ENCODE data around the gene ZNF611.
"Not testable (repeated sequence)": the region's sequence is repeated elsewhere in the genome, so short reads cannot be mapped to it uniquely, and the experiment has no call there.

The ZNF611 gene

DNA sequence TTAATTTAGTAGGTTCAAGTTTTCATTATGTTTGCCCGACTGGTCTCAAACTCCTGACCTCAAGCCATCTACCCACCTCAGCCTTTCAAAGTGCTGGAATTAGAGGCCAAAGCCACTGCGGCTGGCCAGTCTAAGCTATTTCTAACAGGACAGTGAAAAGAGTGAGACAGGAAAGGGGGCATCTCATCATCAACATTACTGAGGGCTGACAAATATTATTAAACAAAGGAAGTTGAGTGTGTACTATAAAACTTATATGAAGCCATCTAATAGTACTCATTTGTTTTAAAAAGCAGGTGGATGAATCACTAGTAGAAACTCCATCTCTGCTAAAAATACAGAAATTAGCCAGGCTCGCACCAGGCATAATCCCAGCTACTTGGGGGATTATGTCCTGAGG, 24.3 kb downstream of the ZNF611 start:
- no peaks in the 10 kb centered on the region for H3K9me3 ChIP-seq (ENCODE audit: insufficient read depth, low read length)
- H3K9me2 ChIP-seq (replicated peaks; ENCODE audit: insufficient read depth, low read length) = no peaks in the 10 kb centered on the region
- peaks cover 27% of the 10 kb centered on the region for H3K36me3 ChIP-seq (ENCODE audit: low read length)
- H3K27ac ChIP-seq (ENCODE audit: low read depth, low read length) = no peak overlapping the region
- no peak overlapping the region for H3K4me2 ChIP-seq (ENCODE audit: low read depth, low read length, poor library complexity, severe bottlenecking)
- H2AFZ ChIP-seq (ENCODE audit: low read depth, low read length, severe bottlenecking) = no peak overlapping the region
- H3K9ac ChIP-seq (ENCODE audit: low read length) = no peak overlapping the region
- H4K20me1 ChIP-seq (ENCODE audit: low read depth, low read length) = no peaks in the 10 kb centered on the region
- H3K4me3 ChIP-seq (ENCODE audit: insufficient read depth, low read length, poor library complexity, severe bottlenecking) = no peak overlapping the region
- no peaks in the 10 kb centered on the region for H3F3A ChIP-seq (ENCODE audit: insufficient read depth)
- H3K79me2 ChIP-seq (ENCODE audit: insufficient read depth, low read length) = no peaks in the 10 kb centered on the region
- TF ChIP-seq, protein P1, sequence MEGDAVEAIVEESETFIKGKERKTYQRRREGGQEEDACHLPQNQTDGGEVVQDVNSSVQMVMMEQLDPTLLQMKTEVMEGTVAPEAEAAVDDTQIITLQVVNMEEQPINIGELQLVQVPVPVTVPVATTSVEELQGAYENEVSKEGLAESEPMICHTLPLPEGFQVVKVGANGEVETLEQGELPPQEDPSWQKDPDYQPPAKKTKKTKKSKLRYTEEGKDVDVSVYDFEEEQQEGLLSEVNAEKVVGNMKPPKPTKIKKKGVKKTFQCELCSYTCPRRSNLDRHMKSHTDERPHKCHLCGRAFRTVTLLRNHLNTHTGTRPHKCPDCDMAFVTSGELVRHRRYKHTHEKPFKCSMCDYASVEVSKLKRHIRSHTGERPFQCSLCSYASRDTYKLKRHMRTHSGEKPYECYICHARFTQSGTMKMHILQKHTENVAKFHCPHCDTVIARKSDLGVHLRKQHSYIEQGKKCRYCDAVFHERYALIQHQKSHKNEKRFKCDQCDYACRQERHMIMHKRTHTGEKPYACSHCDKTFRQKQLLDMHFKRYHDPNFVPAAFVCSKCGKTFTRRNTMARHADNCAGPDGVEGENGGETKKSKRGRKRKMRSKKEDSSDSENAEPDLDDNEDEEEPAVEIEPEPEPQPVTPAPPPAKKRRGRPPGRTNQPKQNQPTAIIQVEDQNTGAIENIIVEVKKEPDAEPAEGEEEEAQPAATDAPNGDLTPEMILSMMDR (IDR thresholded peaks at IDR 0.05; ENCODE audit: insufficient read depth, low read length, poor library complexity, severe bottlenecking) = no peak
- TF ChIP-seq EZH2phosphoT487 (conservative IDR thresholded peaks at IDR 0.05; ENCODE audit: low read length) = no peak
- H3K27me3 ChIP-seq (ENCODE audit: low read length) = no peaks in the 10 kb centered on the region

DNA sequence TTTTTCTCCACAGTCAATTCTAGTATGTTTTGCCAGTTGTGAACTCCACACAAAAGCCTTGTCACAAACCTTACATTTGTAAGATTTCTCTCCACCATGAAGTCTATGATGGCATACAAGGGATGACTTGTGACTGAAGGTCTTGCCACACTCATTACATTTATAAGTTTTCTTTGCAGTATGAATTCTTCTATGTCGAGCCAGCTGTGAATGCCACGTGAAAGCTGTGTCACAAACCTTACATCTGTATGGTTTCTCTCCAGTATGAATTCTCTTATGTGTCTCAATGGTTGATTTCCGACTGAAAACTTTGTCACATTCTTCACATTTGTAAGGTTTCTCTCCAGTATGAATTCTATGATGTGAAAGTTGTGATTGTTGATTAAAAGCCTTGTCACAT, 29.2 kb downstream of the ZNF611 start:
- not testable (repeated sequence) for H3K9me3 ChIP-seq (ENCODE audit: insufficient read depth, low read length); H4K20me1 ChIP-seq (ENCODE audit: low read depth, low read length); H3K9ac ChIP-seq (ENCODE audit: low read length); H3K27ac ChIP-seq (ENCODE audit: low read depth, low read length); H3K4me3 ChIP-seq (ENCODE audit: insufficient read depth, low read length, poor library complexity, severe bottlenecking); H3F3A ChIP-seq (ENCODE audit: insufficient read depth); H3K27me3 ChIP-seq (ENCODE audit: low read length); H3K79me2 ChIP-seq (ENCODE audit: insufficient read depth, low read length); H2AFZ ChIP-seq (ENCODE audit: low read depth, low read length, severe bottlenecking); H3K4me2 ChIP-seq (ENCODE audit: low read depth, low read length, poor library complexity, severe bottlenecking); H3K9me2 ChIP-seq (replicated peaks; ENCODE audit: insufficient read depth, low read length)
- H3K36me3 ChIP-seq (ENCODE audit: low read length) = peaks cover 18% of the 10 kb centered on the region

DNA sequence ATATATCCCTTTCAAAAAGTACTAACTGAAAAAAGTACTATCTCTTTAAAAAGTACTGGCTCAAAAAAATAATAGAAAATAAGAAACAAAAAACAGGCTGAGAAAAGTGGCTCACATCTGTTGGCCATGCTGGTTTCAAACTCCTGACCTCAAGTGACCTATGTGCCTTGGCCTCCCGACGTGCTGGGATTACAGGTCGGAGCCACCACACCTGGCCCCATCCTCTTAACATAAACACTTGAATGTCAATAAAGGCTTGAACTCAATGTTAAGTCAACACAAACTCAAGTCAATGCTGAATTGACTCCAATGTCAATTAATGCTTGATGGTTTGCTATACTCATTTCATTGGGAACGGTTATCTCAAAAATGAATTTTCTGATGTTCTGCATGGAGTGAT, 30.9 kb downstream of the ZNF611 start:
- H2AFZ ChIP-seq (ENCODE audit: low read depth, low read length, severe bottlenecking) = no peak overlapping the region
- H3K27ac ChIP-seq (ENCODE audit: low read depth, low read length) = no peak overlapping the region
- no peaks in the 10 kb centered on the region for H3K9me3 ChIP-seq (ENCODE audit: insufficient read depth, low read length)
- no peak overlapping the region for H3K4me2 ChIP-seq (ENCODE audit: low read depth, low read length, poor library complexity, severe bottlenecking)
- H3K79me2 ChIP-seq (ENCODE audit: insufficient read depth, low read length) = no peaks in the 10 kb centered on the region
- H3K36me3 ChIP-seq (ENCODE audit: low read length) = peaks cover 17% of the 10 kb centered on the region
- H3K4me3 ChIP-seq (ENCODE audit: insufficient read depth, low read length, poor library complexity, severe bottlenecking) = no peak overlapping the region
- H3F3A ChIP-seq (ENCODE audit: insufficient read depth) = 0 out of 2 replicates have a peak, but pooled peaks cover 7% of the 10 kb centered on the region
- no peaks in the 10 kb centered on the region for H3K27me3 ChIP-seq (ENCODE audit: low read length)
- H4K20me1 ChIP-seq (ENCODE audit: low read depth, low read length) = no peaks in the 10 kb centered on the region
- TF ChIP-seq, protein P1 (IDR thresholded peaks at IDR 0.05; ENCODE audit: insufficient read depth, low read length, poor library complexity, severe bottlenecking) = no peak
- no peak for TF ChIP-seq EZH2phosphoT487 (conservative IDR thresholded peaks at IDR 0.05; ENCODE audit: low read length)
- no peak overlapping the region for H3K9ac ChIP-seq (ENCODE audit: low read length)
- no peaks in the 10 kb centered on the region for H3K9me2 ChIP-seq (replicated peaks; ENCODE audit: insufficient read depth, low read length)

DNA sequence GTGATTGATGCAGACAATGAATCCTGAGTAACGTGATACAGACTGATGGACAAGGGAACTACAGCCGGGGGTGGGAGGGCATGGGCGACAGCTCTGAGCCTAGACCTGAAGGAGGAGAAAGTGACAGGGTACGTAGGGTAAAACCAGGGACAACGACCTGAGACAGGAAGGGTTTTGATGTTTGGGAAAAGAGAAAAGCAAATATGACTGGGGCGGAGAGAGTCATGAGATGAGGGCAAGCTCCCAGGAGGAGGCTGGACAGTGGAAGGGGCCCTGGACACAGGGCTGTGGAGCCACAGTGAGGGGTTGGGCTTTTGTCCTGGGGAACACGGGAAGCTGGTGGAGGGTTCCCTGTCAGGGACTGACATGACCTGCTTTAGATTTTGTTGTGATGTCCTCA, 34.2 kb downstream of the ZNF611 start:
- H3K36me3 ChIP-seq (ENCODE audit: low read length) = peaks cover under 1% of the 10 kb centered on the region
- TF ChIP-seq EZH2phosphoT487 (conservative IDR thresholded peaks at IDR 0.05; ENCODE audit: low read length) = no peak
- TF ChIP-seq, protein P1 (IDR thresholded peaks at IDR 0.05; ENCODE audit: insufficient read depth, low read length, poor library complexity, severe bottlenecking) = no peak
- H4K20me1 ChIP-seq (ENCODE audit: low read depth, low read length) = no peaks in the 10 kb centered on the region
- no peaks in the 10 kb centered on the region for H3K79me2 ChIP-seq (ENCODE audit: insufficient read depth, low read length)
- H2AFZ ChIP-seq (ENCODE audit: low read depth, low read length, severe bottlenecking) = no peak overlapping the region
- no peak overlapping the region for H3K9ac ChIP-seq (ENCODE audit: low read length)
- H3K9me2 ChIP-seq (replicated peaks; ENCODE audit: insufficient read depth, low read length) = no peaks in the 10 kb centered on the region
- H3K9me3 ChIP-seq (ENCODE audit: insufficient read depth, low read length) = no peaks in the 10 kb centered on the region
- 0 out of 2 replicates have a peak, but pooled peaks cover 10% of the 10 kb centered on the region for H3F3A ChIP-seq (ENCODE audit: insufficient read depth)
- no peaks in the 10 kb centered on the region for H3K27me3 ChIP-seq (ENCODE audit: low read length)
- no peak overlapping the region for H3K4me2 ChIP-seq (ENCODE audit: low read depth, low read length, poor library complexity, severe bottlenecking)
- H3K4me3 ChIP-seq (ENCODE audit: insufficient read depth, low read length, poor library complexity, severe bottlenecking) = no peak overlapping the region
- H3K27ac ChIP-seq (ENCODE audit: low read depth, low read length) = no peak overlapping the region

DNA sequence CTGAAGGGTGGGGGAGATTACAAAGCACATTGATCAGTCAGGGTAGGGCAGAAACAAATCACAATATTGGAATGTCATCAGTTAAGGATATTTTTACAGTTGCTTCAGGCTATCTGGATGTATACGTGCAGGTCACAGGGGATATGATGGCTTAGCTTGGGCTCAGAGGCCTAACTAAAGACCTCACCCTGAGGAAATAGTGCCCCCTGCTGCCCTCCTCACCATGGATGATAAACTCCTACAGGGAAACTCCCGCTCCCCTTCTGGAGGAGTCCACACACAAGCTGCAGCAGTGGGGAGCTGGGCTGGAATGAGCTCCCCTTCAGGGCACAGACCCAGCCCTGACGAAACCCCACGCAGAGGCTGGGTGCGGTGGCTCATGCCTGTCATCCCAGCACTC, 35.3 kb downstream of the ZNF611 start:
- not testable (repeated sequence) for H3F3A ChIP-seq (ENCODE audit: insufficient read depth); H3K9me3 ChIP-seq (ENCODE audit: insufficient read depth, low read length); H3K27me3 ChIP-seq (ENCODE audit: low read length); H4K20me1 ChIP-seq (ENCODE audit: low read depth, low read length); H3K9me2 ChIP-seq (replicated peaks; ENCODE audit: insufficient read depth, low read length); H3K4me3 ChIP-seq (ENCODE audit: insufficient read depth, low read length, poor library complexity, severe bottlenecking); H2AFZ ChIP-seq (ENCODE audit: low read depth, low read length, severe bottlenecking); H3K27ac ChIP-seq (ENCODE audit: low read depth, low read length); H3K9ac ChIP-seq (ENCODE audit: low read length); H3K79me2 ChIP-seq (ENCODE audit: insufficient read depth, low read length); H3K4me2 ChIP-seq (ENCODE audit: low read depth, low read length, poor library complexity, severe bottlenecking); H3K36me3 ChIP-seq (ENCODE audit: low read length)
